ENCODE measurements around the gene RALA. TPM values are rescaled to one million over a fixed set of nuclear protein-coding genes. Genes with fewer than 3 reads are reported as not detected.

RALA gene
- total RNA-seq, 2 experiments from 2014 or later = 32.5 to 32.8 TPM

GRCh38 chr7:39695852-39696586, 72.6 kb downstream of the RALA start:
- ChIA-PET CTCF (interaction anchor here (0.9 to 2.8 kb wide), 5 partner anchors 10 to 117 kb away, joined by 3 to 9 read pairs (median 3); no protein-coding TSS in a partner anchor), POLR2A (interaction anchor here (0.7 kb wide), 1 partner anchor 55 kb away, joined by 3 read pairs; no protein-coding TSS in a partner anchor)
- peaks cover 45% of the 10 kb centered on the region for H3K36me3 Mint-ChIP-seq (ENCODE audit: low read depth)
- no peak overlapping the region for H3K4me3 Mint-ChIP-seq
- peaks cover 7% of the 10 kb centered on the region for H3K4me1 Mint-ChIP-seq (ENCODE audit: low read depth)
- no peak for ATAC-seq
- no peak for TF ChIP-seq CTCF (IDR thresholded peaks at IDR 0.05)
- no peak for DNase-seq
- intact Hi-C loops (cut with micrococcal nuclease) = no loop called here
- H3K9me3 Mint-ChIP-seq = peaks cover 4% of the 10 kb centered on the region
- H3K27me3 Mint-ChIP-seq = no peaks in the 10 kb centered on the region
- H3K27ac Mint-ChIP-seq = no peak overlapping the region

GRCh38 chr7:39696631-39697030, 73.3 kb downstream of the RALA start:
- Mint-ChIP-seq H3K27ac (no peak overlapping the region), H3K9me3 (peaks cover 4% of the 10 kb centered on the region), H3K27me3 (no peaks in the 10 kb centered on the region), H3K4me3 (no peak overlapping the region), H3K36me3 (ENCODE audit: low read depth) (peaks cover 40% of the 10 kb centered on the region), H3K4me1 (ENCODE audit: low read depth) (peaks cover 3% of the 10 kb centered on the region)
- no peak for TF ChIP-seq CTCF (IDR thresholded peaks at IDR 0.05)
- intact Hi-C loops (cut with micrococcal nuclease) = no loop called here
- DNase-seq = no peak
- CTCF ChIA-PET = interaction anchor here (1.1 to 2.8 kb wide), 4 partner anchors 12 to 116 kb away, joined by 3 to 9 read pairs (median 4); no protein-coding TSS in a partner anchor
- no peak for ATAC-seq
- POLR2A ChIA-PET = no interaction called here

GRCh38 chr7:39697483-39697882, 74.1 kb downstream of the RALA start:
- CTCF ChIA-PET = interaction anchor here (1.1 to 2.8 kb wide), 4 partner anchors 11 to 117 kb away, joined by 3 to 9 read pairs (median 4); no protein-coding TSS in a partner anchor
- peaks cover 1% of the 10 kb centered on the region for H3K9me3 Mint-ChIP-seq
- no peaks in the 10 kb centered on the region for H3K27me3 Mint-ChIP-seq
- ATAC-seq (no peak), DNase-seq (no peak)
- intact Hi-C loops (cut with micrococcal nuclease) = no loop called here
- peaks cover 32% of the 10 kb centered on the region for H3K36me3 Mint-ChIP-seq (ENCODE audit: low read depth)
- H3K4me1 Mint-ChIP-seq (ENCODE audit: low read depth) = peaks cover 2% of the 10 kb centered on the region
- POLR2A ChIA-PET = no interaction called here
- H3K4me3 Mint-ChIP-seq = no peak overlapping the region
- no peak overlapping the region for H3K27ac Mint-ChIP-seq
- TF ChIP-seq CTCF (IDR thresholded peaks at IDR 0.05) = no peak

GRCh38 chr7:39700165-39700564, 76.8 kb downstream of the RALA start:
- CTCF ChIA-PET = interaction anchor here (1.2 kb wide), 1 partner anchor 48 kb away, joined by 3 read pairs; no protein-coding TSS in a partner anchor
- Mint-ChIP-seq H3K36me3 (ENCODE audit: low read depth) (peaks cover 21% of the 10 kb centered on the region), H3K9me3 (no peaks in the 10 kb centered on the region), H3K27me3 (no peaks in the 10 kb centered on the region), H3K4me1 (ENCODE audit: low read depth) (peaks cover 11% of the 10 kb centered on the region), H3K4me3 (no peak overlapping the region), H3K27ac (no peak overlapping the region)
- ATAC-seq (no peak), DNase-seq (no peak)
- TF ChIP-seq CTCF (IDR thresholded peaks at IDR 0.05) = no peak
- POLR2A ChIA-PET = no interaction called here
- intact Hi-C loops (cut with micrococcal nuclease) = no loop called here

GRCh38 chr7:39700932-39701331, 77.6 kb downstream of the RALA start:
- TF ChIP-seq CTCF (IDR thresholded peaks at IDR 0.05) = no peak
- POLR2A ChIA-PET = no interaction called here
- Mint-ChIP-seq H3K36me3 (ENCODE audit: low read depth) (peaks cover 22% of the 10 kb centered on the region), H3K27me3 (no peaks in the 10 kb centered on the region), H3K4me1 (ENCODE audit: low read depth) (peaks cover 11% of the 10 kb centered on the region), H3K9me3 (no peaks in the 10 kb centered on the region), H3K4me3 (no peak overlapping the region), H3K27ac (no peak overlapping the region)
- CTCF ChIA-PET = interaction anchor here (0.9 to 2.5 kb wide), 3 partner anchors 46 to 121 kb away, joined by 3 to 9 read pairs (median 4); no protein-coding TSS in a partner anchor
- intact Hi-C loops (cut with micrococcal nuclease) = no loop called here
- no peak for DNase-seq
- ATAC-seq = no peak

Data from activated CD8-positive, alpha-beta T cell treated with anti-CD3 and anti-CD28 coated beads for 36 hours (primary cell).